Large intestine (tissue), 3 donors: ENCODE results near the gene MRPS17. TPM values are rescaled to one million over a fixed set of nuclear protein-coding genes. Genes with fewer than 3 reads are reported as not detected.
"Not testable (repeated sequence)": the region's sequence is repeated elsewhere in the genome, so short reads cannot be mapped to it uniquely, and the experiment has no call there.

Source experiments
- DNase-seq, 2 donors: peaks; one replicate each; pipeline versions ENCODE4 v3.0.0 to v3.0.0-alpha.2; 2013
- H3K27ac ChIP-seq: one replicate; pipeline ENCODE4 v1.5.1; 2013; ENCODE audit warnings: low read length
- H3K27me3 ChIP-seq: 2 replicates; pipeline ENCODE4 v1.6.1; 2013; ENCODE audit warnings: low read length; ENCODE audit not compliant: control insufficient read depth, insufficient read depth
- H3K36me3 ChIP-seq: 2 replicates; pipeline ENCODE4 v1.6.1; 2013; ENCODE audit warnings: low read length; ENCODE audit not compliant: control insufficient read depth, insufficient read depth
- H3K4me1 ChIP-seq: one replicate; pipeline ENCODE4 v1.6.1; 2013; ENCODE audit warnings: low read length; ENCODE audit not compliant: control insufficient read depth, insufficient read depth
- H3K4me3 ChIP-seq: one replicate; pipeline ENCODE4 v1.5.1; 2013; ENCODE audit warnings: low read length
- H3K9me3 ChIP-seq: one replicate; pipeline ENCODE4 v1.6.1; 2013; ENCODE audit warnings: mild to moderate bottlenecking, low read depth, low read length, moderate library complexity; ENCODE audit not compliant: control insufficient read depth
- WGBS: methylation state at CpG from one replicate; pipeline ENCODE4 v1.1.5; 2013; ENCODE audit warnings: low lambda C conversion rate; ENCODE audit not compliant: insufficient coverage; 5-methylcytosine and 5-hydroxymethylcytosine counted together
- polyA plus RNA-seq: library from polyadenylated mRNA; unstranded; fragments of 120-200 nt; gene quantifications from one replicate; pipeline ENCODE4 v1.2.1, GENCODE V29; 2013

The MRPS17 gene
- polyA plus RNA-seq, 1 donor: 15.3 TPM

- WGBS: no CpG with 5 or more reads among the region's 19 CpGs
- peak overlapping the region; percentile 75 for H3K27ac ChIP-seq
- DNase-seq, H3K9me3 ChIP-seq, H3K27me3 ChIP-seq, H3K4me1 ChIP-seq: not testable (repeated sequence)
- H3K4me3 ChIP-seq: peak overlapping the region; percentile 97
- H3K36me3 ChIP-seq: peaks cover 13% of the 10 kb centered on the region
Observed at GRCh38 chr7:55952352-55952671, 635 bp downstream of the MRPS17 start.

GRCh38 chr7:55953707-55954475 lies 2.2 kb downstream of the MRPS17 start:
- Histone ChIP-seq H3K36me3 (peaks cover 13% of the 10 kb centered on the region), H3K27ac (no peak overlapping the region), H3K4me3 (no peak overlapping the region), H3K4me1 (no peaks in the 10 kb centered on the region), H3K9me3 (peaks cover 3% of the 10 kb centered on the region), H3K27me3 (no peaks in the 10 kb centered on the region)
- no peak for DNase-seq
- no CpG with 5 or more reads among the region's 11 CpGs for WGBS

DNA sequence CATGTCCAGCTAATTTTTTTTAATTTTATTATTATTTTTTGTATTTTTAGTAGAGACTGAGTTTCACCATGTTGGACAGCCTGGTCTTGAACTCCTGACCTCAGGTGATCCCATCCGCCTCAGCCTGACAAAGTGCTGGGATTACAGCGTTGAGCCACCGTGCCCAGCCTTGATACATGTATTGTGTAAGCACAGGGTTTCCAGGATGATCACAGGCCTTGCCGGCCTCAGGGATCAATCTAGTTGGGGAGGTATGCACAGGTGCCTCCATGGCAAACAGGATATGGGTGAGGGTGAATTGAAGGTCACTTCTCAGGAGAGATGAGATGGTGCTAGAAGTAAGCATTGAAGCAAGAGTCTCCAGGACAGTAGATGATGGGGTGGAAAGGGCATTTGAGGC lies 5.5 kb downstream of the MRPS17 start:
- Histone ChIP-seq H3K27ac (no peak overlapping the region), H3K4me1 (no peaks in the 10 kb centered on the region), H3K9me3 (no peaks in the 10 kb centered on the region), H3K27me3 (no peaks in the 10 kb centered on the region), H3K36me3 (peaks cover 13% of the 10 kb centered on the region), H3K4me3 (no peak overlapping the region)
- DNase-seq: no peak
- WGBS: no CpG with 5 or more reads among the region's 4 CpGs

- Histone ChIP-seq H3K36me3 (peaks cover 6% of the 10 kb centered on the region), H3K4me1 (peaks cover 4% of the 10 kb centered on the region), H3K27ac (no peak overlapping the region), H3K27me3 (no peaks in the 10 kb centered on the region), H3K4me3 (no peak overlapping the region), H3K9me3 (no peaks in the 10 kb centered on the region)
- DNase-seq: no peak
- WGBS: 83% methylated on average over 1 of the region's 3 CpGs
Observed at GRCh38 chr7:55962014-55962413, 10.3 kb downstream of the MRPS17 start.

GRCh38 chr7:55963584-55964168 lies 12.0 kb downstream of the MRPS17 start:
- Histone ChIP-seq H3K4me1 (peaks cover 4% of the 10 kb centered on the region), H3K9me3 (no peaks in the 10 kb centered on the region), H3K36me3 (peaks cover 12% of the 10 kb centered on the region), H3K27ac (peak overlapping the region; percentile 86), H3K4me3 (peak overlapping the region; percentile 42), H3K27me3 (no peaks in the 10 kb centered on the region)
- DNase-seq: no peak
- whole genome bisulfite sequencing: 83% methylated on average over 3 of the region's 15 CpGs

- peak within 1 kb of the TSS; percentile 90 for H3K27ac ChIP-seq
- no peaks in the 10 kb centered on the region for H3K9me3 ChIP-seq
- no CpG with 5 or more reads among the region's 105 CpGs for WGBS
- peak; percentile 81 to 90 for DNase-seq
- H3K36me3 ChIP-seq: peaks cover 18% of the 10 kb centered on the region
- peaks cover 4% of the 10 kb centered on the region for H3K4me1 ChIP-seq
- H3K4me3 ChIP-seq: peak within 1 kb of the TSS; percentile 70
- no peaks in the 10 kb centered on the region for H3K27me3 ChIP-seq
Observed at GRCh38 chr7:55964261-55965099, 12.8 kb downstream of the MRPS17 start, which contains the start of gene NIPSNAP2. Gene NIPSNAP2 (plus strand): TSS chr7:55964585. CDS start chr7:55964610, 25 bp downstream.

DNA sequence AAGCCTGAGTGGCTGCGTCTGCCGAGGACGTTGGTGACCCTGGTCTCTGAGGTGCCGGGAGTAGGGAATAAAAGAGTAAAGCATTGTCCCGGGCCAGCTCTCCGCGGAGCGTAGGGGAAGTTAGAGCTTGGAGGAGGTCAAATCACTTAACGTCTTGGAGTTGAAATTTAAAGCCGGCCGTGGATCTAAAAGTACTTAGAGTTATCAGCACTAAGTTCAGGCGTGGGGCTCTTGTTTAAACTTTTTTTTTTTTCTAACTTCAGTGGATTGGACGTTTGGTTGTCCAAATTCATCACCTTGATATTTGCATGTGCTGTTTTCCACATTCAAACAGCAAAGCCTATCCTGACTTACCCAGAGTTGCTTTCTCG lies 13.4 kb downstream of the MRPS17 start:
- Histone ChIP-seq H3K36me3 (peaks cover 18% of the 10 kb centered on the region), H3K27me3 (no peaks in the 10 kb centered on the region), H3K4me3 (peak overlapping the region; percentile 70), H3K27ac (peak overlapping the region; percentile 90), H3K9me3 (no peaks in the 10 kb centered on the region), H3K4me1 (peaks cover 4% of the 10 kb centered on the region)
- 0% methylated on average over 2 of the region's 14 CpGs for WGBS
- DNase-seq: no peak

- H3K27ac ChIP-seq: peak overlapping the region; percentile 16
- H3K36me3 ChIP-seq: peaks cover 18% of the 10 kb centered on the region
- no peaks in the 10 kb centered on the region for H3K27me3 ChIP-seq
- peaks cover 4% of the 10 kb centered on the region for H3K4me1 ChIP-seq
- no peaks in the 10 kb centered on the region for H3K9me3 ChIP-seq
- no peak overlapping the region for H3K4me3 ChIP-seq
- 100% methylated on average over 1 of the region's 13 CpGs for WGBS
- peak in 1 of 2 donors; percentile 5 for DNase-seq
Observed at GRCh38 chr7:55965805-55966421, 14.2 kb downstream of the MRPS17 start.

GRCh38 chr7:55966851-55967250 lies 15.2 kb downstream of the MRPS17 start:
- no peak overlapping the region for H3K27ac ChIP-seq
- H3K27me3 ChIP-seq: no peaks in the 10 kb centered on the region
- no peak overlapping the region for H3K4me3 ChIP-seq
- DNase-seq: peak in 1 of 2 donors; percentile 7
- WGBS: no CpG with 5 or more reads among the region's 6 CpGs
- no peaks in the 10 kb centered on the region for H3K9me3 ChIP-seq
- H3K36me3 ChIP-seq: peaks cover 18% of the 10 kb centered on the region
- H3K4me1 ChIP-seq: peaks cover 4% of the 10 kb centered on the region

- H3K27me3 ChIP-seq: no peaks in the 10 kb centered on the region
- H3K36me3 ChIP-seq: peaks cover 18% of the 10 kb centered on the region
- DNase-seq: no peak
- H3K9me3 ChIP-seq: no peaks in the 10 kb centered on the region
- no peaks in the 10 kb centered on the region for H3K4me1 ChIP-seq
- WGBS: 80% methylated on average over 1 of the region's 11 CpGs
- no peak overlapping the region for H3K4me3 ChIP-seq
- H3K27ac ChIP-seq: no peak overlapping the region
Observed at GRCh38 chr7:55969391-55969790, 17.7 kb downstream of the MRPS17 start.
